Type B pancreatic cell (in vitro differentiated cells): ENCODE data around the gene HNRNPDL. TPM values are rescaled to one million over a fixed set of nuclear protein-coding genes. Genes with fewer than 3 reads are reported as not detected.
"Not testable (repeated sequence)": the region's sequence is repeated elsewhere in the genome, so short reads cannot be mapped to it uniquely, and the experiment has no call there.

Experiments
- DNase-seq: peaks from one replicate; pipeline ENCODE4 v3.0.0; 2021; ENCODE audit warnings: mixed read lengths; ENCODE audit not compliant: unreplicated experiment; ENCODE audit errors: extremely low spot score
- H3K27ac Mint-ChIP-seq: 2 replicates; pipeline ENCODE4 v1.8.0; 2021; ENCODE audit warnings: mild to moderate bottlenecking, mixed read lengths
- H3K27me3 Mint-ChIP-seq: 2 replicates; pipeline ENCODE4 v1.8.0; 2021; ENCODE audit warnings: mixed read lengths
- H3K36me3 Mint-ChIP-seq: 2 replicates; pipeline ENCODE4 v1.8.0; 2021; ENCODE audit warnings: mixed read lengths
- H3K4me1 Mint-ChIP-seq: one replicate; pipeline ENCODE4 v1.8.0; 2021; ENCODE audit warnings: mixed read lengths; ENCODE audit not compliant: unreplicated experiment
- H3K4me3 Mint-ChIP-seq: 2 replicates; pipeline ENCODE4 v1.8.0; 2021; ENCODE audit warnings: mild to moderate bottlenecking, mixed read lengths
- H3K9me3 Mint-ChIP-seq: 2 replicates; pipeline ENCODE4 v1.8.0; 2021; ENCODE audit warnings: mixed read lengths
- CTCF ChIP-seq: fragments of 200-600 bp; sonication (generic); conservative IDR thresholded peaks from 2 replicates; pipeline ENCODE4 v1.5.0; 2021; ENCODE audit warnings: antibody characterized with exemption, mild to moderate bottlenecking
- long read RNA-seq: library from polyadenylated mRNA; unstranded; transcript quantifications from one replicate; pipeline ENCODE4 v2.0.0, GENCODE V29; 2020
- total RNA-seq: library from RNA; stranded (reverse); gene quantifications from 2 replicates; pipeline ENCODE4 v1.2.1, GENCODE V29; 2021; ENCODE audit warnings: low replicate concordance

HNRNPDL gene
- 267 and 448 TPM in 2 replicates for total RNA-seq
- long read RNA-seq, transcript HNRNPDL-202 (9 exons, 1,402 nt): minor isoform, 59 of 910 reads
- long read RNA-seq, transcript HNRNPDL-201 (8 exons, 3,781 nt): major isoform, 717 of 910 reads
- long read RNA-seq, transcript HNRNPDL-207 (7 exons, 3,968 nt): minor isoform, 11 of 910 reads
- long read RNA-seq, transcript HNRNPDL-204 (7 exons, 2,404 nt): minor isoform, 48 of 910 reads
- long read RNA-seq, partial matches to known transcripts: 42 of 910 reads
- long read RNA-seq, other reads (novel, unspliced or antisense): 32 of 910 reads

DNA sequence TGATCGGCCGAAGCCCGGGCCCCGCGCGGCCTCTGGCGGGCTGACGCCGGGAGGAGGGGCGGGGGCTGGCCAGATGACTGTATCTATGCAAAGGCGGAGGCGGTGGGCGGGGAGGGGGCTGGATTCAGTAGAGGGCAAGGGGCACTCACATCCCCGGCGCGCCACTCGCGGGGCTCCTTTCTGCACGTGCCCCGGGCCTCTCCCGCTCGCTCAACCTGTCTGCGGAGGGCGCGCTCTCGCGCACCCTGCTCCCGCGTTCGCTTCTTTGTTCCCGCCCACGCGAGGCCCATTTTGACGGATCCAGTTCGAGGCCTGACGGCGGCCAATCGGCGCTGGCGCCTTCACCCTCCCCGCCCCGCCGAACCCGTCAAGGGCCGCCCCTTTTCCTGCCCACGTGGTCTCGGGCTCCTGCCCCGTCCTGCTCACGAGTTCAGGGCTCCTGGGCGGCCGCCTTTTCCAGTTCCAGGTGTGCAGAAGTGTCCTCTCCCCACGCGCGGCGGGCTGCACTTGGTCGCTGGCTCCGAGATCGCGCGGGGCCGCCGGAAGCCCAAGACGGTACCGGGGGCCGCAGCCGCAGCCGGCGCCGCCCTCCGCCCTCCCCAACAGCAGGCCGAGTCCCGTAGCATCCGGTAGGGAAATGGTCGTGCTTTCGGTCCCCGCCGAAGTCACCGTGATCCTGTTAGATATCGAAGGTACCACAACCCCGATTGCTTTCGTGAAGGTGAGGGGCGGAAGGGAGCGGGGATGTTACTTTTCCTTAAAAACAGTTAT lies at the start of gene HNRNPDL, which contains the start of gene ENOPH1:
HNRNPDL (minus strand) TSS at position 270 of the 771 bp plus-strand sequence. CDS start 772 bp downstream, outside the sequence.
ENOPH1 (plus strand) TSS at position 398 of the 771 bp plus-strand sequence; CDS start at position 638, 240 bp downstream.
- Mint-ChIP-seq H3K4me1 (peaks cover 37% of the 10 kb centered on the region), H3K27me3 (no peaks in the 10 kb centered on the region), H3K4me3 (peak within 1 kb of the TSS; percentile 99), H3K27ac (peak within 1 kb of the TSS; percentile 99), H3K36me3 (peaks cover 45% of the 10 kb centered on the region), H3K9me3 (no peaks in the 10 kb centered on the region)
- no peak for TF ChIP-seq CTCF
- DNase-seq: peak; percentile 99

DNA sequence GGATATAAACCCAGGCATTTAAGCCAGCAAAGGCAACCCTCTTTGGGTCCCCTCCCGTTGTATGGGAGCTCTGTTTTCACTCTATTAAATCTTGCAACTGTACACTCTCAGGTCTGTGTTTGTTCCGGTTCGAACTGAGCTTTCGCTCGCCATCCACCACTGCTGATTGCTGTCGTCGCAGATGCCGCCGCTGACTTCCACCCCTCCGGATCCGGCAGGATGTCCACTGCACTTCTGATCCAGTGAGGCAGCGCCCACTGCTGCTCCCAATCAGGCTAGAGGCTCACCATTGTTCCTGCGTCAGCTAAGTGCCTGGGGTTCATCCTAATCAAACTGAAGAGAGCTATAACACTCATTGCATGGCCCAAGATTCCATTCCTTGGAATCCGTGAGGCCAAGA lies 49.3 kb upstream of the HNRNPDL start:
- Mint-ChIP-seq H3K27me3 (peaks cover 4% of the 10 kb centered on the region), H3K4me3 (no peak overlapping the region), H3K36me3 (no peaks in the 10 kb centered on the region), H3K27ac (no peak overlapping the region), H3K4me1 (no peaks in the 10 kb centered on the region), H3K9me3 (peaks cover 6% of the 10 kb centered on the region)
- peak; percentile 44 for DNase-seq
- no peak for TF ChIP-seq CTCF

- not testable (repeated sequence) for H3K4me3 Mint-ChIP-seq, H3K4me1 Mint-ChIP-seq, H3K36me3 Mint-ChIP-seq, H3K27me3 Mint-ChIP-seq, H3K9me3 Mint-ChIP-seq, H3K27ac Mint-ChIP-seq
- peak; percentile 16 for DNase-seq
These were observed 47.2 kb upstream of the HNRNPDL start for GRCh38 chr4:82477469-82477868.

DNA sequence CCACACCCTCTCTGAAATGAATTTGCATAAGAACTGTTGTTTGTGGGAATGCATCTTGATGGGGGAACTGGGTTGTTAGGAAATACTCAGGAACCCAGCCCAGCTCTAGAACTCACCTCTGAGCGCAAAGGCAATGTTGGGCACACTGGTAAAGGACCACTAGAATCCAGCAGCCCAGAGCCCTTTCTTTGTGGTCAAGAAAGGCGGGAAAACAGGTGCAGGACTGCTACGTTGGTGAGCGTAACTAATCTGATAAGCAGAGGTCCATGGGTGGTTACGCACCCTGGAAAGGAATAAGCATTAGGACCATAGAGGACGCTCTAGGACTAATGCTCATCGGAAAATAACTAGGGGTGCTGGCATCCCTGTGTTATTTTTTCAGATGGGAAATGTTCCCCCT lies 45.7 kb upstream of the HNRNPDL start:
- H3K27ac Mint-ChIP-seq, H3K36me3 Mint-ChIP-seq, H3K4me1 Mint-ChIP-seq, H3K9me3 Mint-ChIP-seq, H3K27me3 Mint-ChIP-seq, H3K4me3 Mint-ChIP-seq: not testable (repeated sequence)
- DNase-seq: peak; percentile 31

DNA sequence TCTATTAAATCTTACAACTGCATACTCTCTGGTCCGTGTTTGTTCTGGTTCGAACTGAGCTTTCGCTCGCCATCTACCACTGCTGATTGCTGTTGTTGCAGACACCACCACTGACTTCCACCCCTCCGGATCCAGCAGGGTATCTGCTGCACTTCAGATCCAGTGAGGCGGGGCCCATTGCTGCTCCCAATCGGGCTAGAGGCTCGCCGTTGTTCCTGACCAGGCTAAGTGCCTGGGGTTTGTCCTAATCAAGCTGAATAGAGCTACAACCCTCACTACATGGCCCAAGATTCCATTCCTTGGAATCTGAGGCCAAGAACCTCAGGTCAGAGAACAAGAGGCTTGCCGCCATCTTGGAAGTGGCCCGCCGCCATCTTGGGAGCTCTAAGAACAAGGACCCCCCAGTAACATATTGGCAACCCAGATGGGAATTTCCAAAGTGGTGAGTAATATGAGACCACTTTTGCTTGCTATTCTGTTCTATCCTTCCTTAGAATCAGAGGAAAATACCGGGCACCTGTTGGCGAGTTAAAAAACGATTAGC lies 43.4 kb upstream of the HNRNPDL start:
- Mint-ChIP-seq H3K36me3 (no peaks in the 10 kb centered on the region), H3K27me3 (peaks cover 4% of the 10 kb centered on the region), H3K4me1 (no peaks in the 10 kb centered on the region), H3K4me3 (no peak overlapping the region), H3K9me3 (peaks cover 6% of the 10 kb centered on the region), H3K27ac (no peak overlapping the region)
- TF ChIP-seq CTCF: no peak
- peak; percentile 36 for DNase-seq

DNA sequence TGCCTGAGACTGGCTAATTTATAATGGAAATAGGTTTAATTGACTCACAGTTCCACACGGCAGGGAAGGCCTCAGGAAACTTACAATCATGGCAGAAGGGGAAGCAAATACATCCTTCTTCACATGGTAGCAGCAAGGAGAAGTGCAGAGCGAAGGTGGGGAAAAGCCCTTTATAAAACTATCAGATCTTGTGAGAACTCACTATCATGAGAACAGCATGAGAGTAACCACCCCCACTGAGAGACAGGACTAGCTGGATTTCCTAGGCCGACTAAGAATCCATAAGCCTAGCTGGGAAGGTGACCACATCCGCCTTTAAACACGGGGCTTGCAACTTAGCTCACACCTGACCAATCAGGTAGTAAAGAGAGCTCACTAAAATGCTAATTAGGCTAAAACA lies 42.8 kb upstream of the HNRNPDL start:
- H3K27me3 Mint-ChIP-seq, H3K4me3 Mint-ChIP-seq, H3K4me1 Mint-ChIP-seq, H3K36me3 Mint-ChIP-seq, DNase-seq, H3K27ac Mint-ChIP-seq, H3K9me3 Mint-ChIP-seq: not testable (repeated sequence)
